GM18873 (cell line): ENCODE measurements around the gene NRG3.

Source experiments
- ATAC-seq: cut with Tn5 transposase; IDR thresholded peaks from one replicate; pipeline ENCODE4 v1.9.1; 2021; ENCODE audit warnings: mild to moderate bottlenecking, moderate library complexity, moderate number of reproducible peaks; ENCODE audit not compliant: unreplicated experiment, low FRiP score

The NRG3 gene

GRCh38 chr10:82192665-82193064 is 317.7 kb downstream of the NRG3 start:
- ATAC-seq = no peak

GRCh38 chr10:82194419-82194818 is 319.4 kb downstream of the NRG3 start:
- no peak for ATAC-seq

GRCh38 chr10:82206831-82207230 is 331.8 kb downstream of the NRG3 start:
- no peak for ATAC-seq

- no peak for ATAC-seq
Measured at GRCh38 chr10:82208726-82209125, 333.7 kb downstream of the NRG3 start.

GRCh38 chr10:82210331-82210730 is 335.3 kb downstream of the NRG3 start:
- ATAC-seq = no peak

- ATAC-seq = no peak
Measured at GRCh38 chr10:82211346-82211745, 336.4 kb downstream of the NRG3 start.

GRCh38 chr10:82212753-82213152 is 337.8 kb downstream of the NRG3 start:
- no peak for ATAC-seq

- ATAC-seq = no peak
Measured at GRCh38 chr10:82213784-82214183, 338.8 kb downstream of the NRG3 start.

GRCh38 chr10:82221056-82221455 is 346.1 kb downstream of the NRG3 start:
- ATAC-seq = no peak

- ATAC-seq = no peak
Measured at GRCh38 chr10:82221601-82222149, 346.7 kb downstream of the NRG3 start.

- no peak for ATAC-seq
Measured at GRCh38 chr10:82228701-82229100, 353.7 kb downstream of the NRG3 start.

- no peak for ATAC-seq
Measured at GRCh38 chr10:82234173-82234572, 359.2 kb downstream of the NRG3 start.

GRCh38 chr10:82236084-82236731 is 361.2 kb downstream of the NRG3 start:
- ATAC-seq = no peak

- ATAC-seq = no peak
Measured at GRCh38 chr10:82238291-82238690, 363.3 kb downstream of the NRG3 start.

- ATAC-seq = no peak
Measured at GRCh38 chr10:82240408-82240807, 365.4 kb downstream of the NRG3 start.

- no peak for ATAC-seq
Measured at GRCh38 chr10:82242778-82243177, 367.8 kb downstream of the NRG3 start.

GRCh38 chr10:82245157-82245556 is 370.2 kb downstream of the NRG3 start:
- no peak for ATAC-seq

- no peak for ATAC-seq
Measured at GRCh38 chr10:82245906-82246560, 371.0 kb downstream of the NRG3 start.

- ATAC-seq = no peak
Measured at GRCh38 chr10:82249141-82249540, 374.1 kb downstream of the NRG3 start.

GRCh38 chr10:82251222-82251906 is 376.4 kb downstream of the NRG3 start:
- no peak for ATAC-seq

- no peak for ATAC-seq
Measured at GRCh38 chr10:82252081-82252480, 377.1 kb downstream of the NRG3 start.
